KBM-7 (cell line): ENCODE measurements around the gene SH3RF3.
A peak's percentile ranks its signal among the peaks of the same experiment; 100 is the strongest.

Experiments used
- DNase-seq: peaks from one replicate; pipeline ENCODE4 v3.0.0-alpha.2; 2015
- in situ Hi-C: fragments of 300-500 bp; cut with MboI; formaldehyde crosslinking; loops from 2 replicates; pipeline ENCODE4 v1.14.3; 2020; ENCODE audit warnings: low sequenced_read_pairs, low pct_unique_long_range_greater_than_20kb, mixed read lengths

SH3RF3 gene

DNA sequence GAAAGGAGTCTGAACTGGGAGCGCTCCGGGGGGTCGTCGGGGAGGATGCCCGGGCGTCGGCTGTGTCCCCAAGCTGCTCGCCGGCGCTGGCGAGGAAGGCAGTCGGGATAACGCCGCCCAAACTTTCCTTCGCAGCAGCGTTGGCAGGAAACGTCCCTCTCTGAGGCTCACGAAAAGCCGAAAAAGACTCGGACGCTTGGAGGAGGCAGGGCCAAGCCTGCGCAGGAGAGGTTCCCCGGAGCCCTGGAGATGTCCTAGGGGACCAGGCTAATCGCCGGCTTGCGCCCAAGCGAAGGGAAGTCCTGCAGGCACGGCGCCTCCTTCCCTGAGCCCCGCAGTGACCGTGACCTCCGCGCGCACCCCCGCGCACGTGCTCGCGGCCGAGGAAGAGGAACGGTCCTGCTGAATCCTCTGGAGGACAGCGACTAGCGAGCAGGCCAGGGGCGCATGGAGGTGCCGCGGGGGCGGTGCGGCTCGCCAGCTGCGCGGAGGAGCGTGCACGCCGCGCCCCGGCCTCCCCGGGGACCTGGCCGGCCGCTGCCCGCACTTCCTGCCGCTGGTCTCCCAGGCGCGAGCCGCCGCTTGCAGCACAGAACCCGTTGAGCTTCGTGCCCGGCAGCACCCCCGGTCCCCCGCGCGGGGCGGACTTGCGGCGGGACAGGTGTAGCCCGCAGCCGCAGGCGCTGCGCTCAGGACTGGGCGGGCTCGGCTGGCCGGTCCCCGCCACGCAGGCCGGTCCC is at the start of gene SH3RF3:
SH3RF3 (plus strand) TSS at position 590 of the 740 bp plus-strand sequence.
- DNase-seq = peak; percentile 35
- in situ Hi-C loops = loop anchor here (25.0 kb wide), 1 partner anchor 384 kb away; no protein-coding TSS in a partner anchor

DNA sequence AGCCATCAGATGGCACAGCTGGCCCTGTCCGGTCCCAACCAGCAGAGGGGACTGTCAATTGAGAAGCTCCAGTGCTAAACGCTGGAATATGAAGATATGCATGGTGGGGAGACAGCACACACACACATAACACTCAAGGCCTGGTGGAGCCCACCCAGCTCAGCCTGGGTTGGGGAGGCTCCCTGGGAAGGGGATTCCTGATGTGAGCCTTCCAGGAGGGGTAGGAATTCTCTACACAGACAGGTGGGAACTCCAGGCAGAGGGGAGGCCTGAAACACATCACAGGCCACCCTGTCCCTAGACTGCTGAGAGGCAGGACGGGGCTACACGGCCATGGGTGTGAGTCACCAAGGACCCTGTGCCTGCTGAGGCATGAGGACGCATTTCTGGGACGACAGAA is 49.4 kb upstream of the SH3RF3 start:
- DNase-seq = no peak
- in situ Hi-C loops = no loop called here

GRCh38 chr2:109080109-109080508 is 48.9 kb upstream of the SH3RF3 start:
- no peak for DNase-seq
- in situ Hi-C loops = no loop called here

DNA sequence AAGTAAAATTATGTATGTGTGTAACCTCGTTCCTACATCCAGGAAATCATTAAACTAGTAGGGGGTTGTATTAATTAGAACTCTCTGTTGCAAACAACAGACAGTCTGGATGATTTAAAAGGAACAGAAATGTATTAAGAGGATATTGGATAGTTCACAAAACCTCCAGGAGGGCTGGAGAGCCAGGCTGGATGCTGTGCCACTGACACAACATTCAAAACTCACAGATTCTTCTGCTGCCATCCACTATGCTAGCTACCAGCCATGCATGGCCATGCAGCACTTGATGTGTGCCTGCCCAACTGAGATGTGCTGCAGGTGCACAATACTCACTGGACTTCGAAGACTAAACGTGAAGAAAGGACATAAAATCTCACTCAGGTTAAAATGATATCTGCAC is 48.2 kb upstream of the SH3RF3 start:
- in situ Hi-C loops = no loop called here
- no peak for DNase-seq

GRCh38 chr2:109081374-109081773 is 47.6 kb upstream of the SH3RF3 start:
- no peak for DNase-seq
- in situ Hi-C loops = no loop called here

GRCh38 chr2:109083771-109084170 is 45.2 kb upstream of the SH3RF3 start:
- no peak for DNase-seq
- in situ Hi-C loops = no loop called here

DNA sequence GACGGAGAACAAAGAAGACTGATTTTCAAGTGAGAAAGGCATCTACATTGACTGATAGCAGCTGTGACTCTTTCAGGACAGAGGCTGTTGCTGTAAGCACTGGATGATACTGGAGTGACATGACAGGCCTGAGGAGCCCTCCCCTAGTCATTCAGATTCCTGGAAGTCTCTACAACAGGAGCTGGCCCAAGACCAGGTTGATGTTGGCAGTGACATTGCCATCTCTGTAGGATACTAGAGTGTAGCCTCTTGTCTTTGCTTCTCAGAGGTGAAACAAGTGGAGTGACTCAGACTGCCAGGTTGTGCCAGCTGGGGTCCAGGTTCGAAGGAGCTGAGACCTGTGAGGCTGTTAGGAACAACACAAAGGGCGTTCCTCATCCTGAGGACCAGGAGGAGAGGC is 44.7 kb upstream of the SH3RF3 start:
- no peak for DNase-seq
- in situ Hi-C loops = no loop called here

GRCh38 chr2:109085912-109086742 is 42.9 kb upstream of the SH3RF3 start:
- in situ Hi-C loops = no loop called here
- DNase-seq = no peak

DNA sequence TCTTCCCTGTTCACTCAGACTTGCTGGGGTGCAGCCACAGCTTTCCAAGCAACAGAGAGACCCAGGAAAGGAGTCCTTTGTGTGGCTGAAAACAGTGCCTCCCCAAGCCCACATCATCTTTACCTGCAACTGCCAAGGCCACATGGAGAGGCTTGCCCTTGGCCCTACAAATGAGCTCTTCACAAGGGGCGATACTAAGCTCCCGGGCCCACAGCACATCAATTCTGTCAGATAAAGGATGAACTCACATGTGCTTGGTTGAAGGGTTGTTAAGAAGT is 42.3 kb upstream of the SH3RF3 start:
- no peak for DNase-seq
- in situ Hi-C loops = no loop called here

GRCh38 chr2:109087055-109087663 is 41.8 kb upstream of the SH3RF3 start:
- in situ Hi-C loops = no loop called here
- no peak for DNase-seq

- in situ Hi-C loops = no loop called here
- no peak for DNase-seq
Measured at GRCh38 chr2:109089602-109090300, 39.3 kb upstream of the SH3RF3 start.

DNA sequence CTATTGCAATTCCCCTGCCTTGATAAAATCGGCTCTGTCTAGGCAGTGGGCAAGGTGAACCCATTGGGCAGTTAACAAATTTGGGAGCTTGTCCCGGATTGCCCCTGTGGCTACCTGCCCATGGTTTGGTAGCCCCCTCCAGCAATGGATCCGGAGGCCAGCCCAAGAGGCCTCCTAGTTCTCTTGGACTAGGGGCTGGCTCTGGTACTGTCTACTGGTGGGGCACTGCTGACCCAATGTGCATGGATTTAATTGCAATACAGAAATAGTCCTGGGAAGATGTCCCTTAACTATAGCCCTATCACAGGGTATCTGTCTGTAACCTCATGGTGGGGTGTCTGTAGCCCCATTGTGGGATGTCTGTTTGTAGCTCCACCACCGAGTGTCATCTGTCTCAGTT is 37.5 kb upstream of the SH3RF3 start:
- no peak for DNase-seq
- in situ Hi-C loops = no loop called here

- DNase-seq = no peak
- in situ Hi-C loops = no loop called here
Measured at GRCh38 chr2:109094144-109094543, 34.9 kb upstream of the SH3RF3 start.

GRCh38 chr2:109098251-109098920 is 30.6 kb upstream of the SH3RF3 start:
- no peak for DNase-seq
- in situ Hi-C loops = no loop called here

DNA sequence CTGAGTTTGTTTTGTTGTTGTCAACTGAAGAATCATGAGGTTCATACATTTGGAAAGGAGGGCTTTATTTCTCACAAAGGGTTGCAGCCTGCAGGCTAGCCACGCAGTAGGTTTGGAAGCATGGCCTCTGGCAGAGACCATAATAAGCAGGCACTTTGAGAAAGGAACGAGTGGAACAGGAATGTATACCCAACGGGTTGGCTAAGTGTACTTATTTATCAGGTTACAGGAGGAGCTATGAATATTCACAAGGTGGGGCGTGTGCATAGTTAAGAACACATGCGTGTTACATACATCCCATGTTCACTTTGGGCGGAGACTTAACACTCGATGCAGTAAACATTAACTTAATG is 30.1 kb upstream of the SH3RF3 start:
- in situ Hi-C loops = no loop called here

GRCh38 chr2:109102588-109103233 is 26.3 kb upstream of the SH3RF3 start:
- DNase-seq = no peak
- in situ Hi-C loops = no loop called here

More for the DNA sequence above, 30.1 kb upstream of the SH3RF3 start:
- DNase-seq = no peak

GRCh38 chr2:109105113-109105512 is 23.9 kb upstream of the SH3RF3 start:
- DNase-seq = no peak
- in situ Hi-C loops = no loop called here

- no peak for DNase-seq
- in situ Hi-C loops = no loop called here
Measured at GRCh38 chr2:109108740-109109139, 20.3 kb upstream of the SH3RF3 start.

- DNase-seq = no peak
- in situ Hi-C loops = no loop called here
Measured at GRCh38 chr2:109109342-109109741, 19.7 kb upstream of the SH3RF3 start.
